Activated T-cell treated with anti-CD3 and anti-CD28 coated beads, Interleukin-2, amount 50 U/mL, for 4 hours (primary cell): ENCODE measurements around the gene REV3L. TPM values are rescaled to one million over a fixed set of nuclear protein-coding genes. Genes with fewer than 3 reads are reported as not detected.
A peak's percentile ranks its signal among the peaks of the same experiment; 100 is the strongest.
"Not testable (repeated sequence)": the region's sequence is repeated elsewhere in the genome, so short reads cannot be mapped to it uniquely, and the experiment has no call there.

Experiments used
- ATAC-seq, 2 donors: fragments of 200-7000 bp; cut with Tn5 transposase; one replicate each; pipeline ENCODE4 v1.10.0; 2021
- DNase-seq: peaks from one replicate; pipeline ENCODE4 v3.0.0-alpha.2; 2020
- H3K27me3 Mint-ChIP-seq: one replicate; pipeline ENCODE4 v1.8.0; 2021; ENCODE audit warnings: low read depth, mixed read lengths
- H3K36me3 Mint-ChIP-seq: one replicate; pipeline ENCODE4 v1.8.0; 2022; ENCODE audit warnings: mixed read lengths; ENCODE audit not compliant: insufficient read depth
- H3K4me1 Mint-ChIP-seq: one replicate; pipeline ENCODE4 v1.8.0; 2021; ENCODE audit warnings: low read depth, mixed read lengths
- H3K4me3 Mint-ChIP-seq: one replicate; pipeline ENCODE4 v1.8.0; 2021; ENCODE audit warnings: mild to moderate bottlenecking, moderate library complexity, mixed read lengths
- H3K9me3 Mint-ChIP-seq: one replicate; pipeline ENCODE4 v1.8.0; 2021; ENCODE audit warnings: mixed read lengths
- total RNA-seq, 3 donors: library from RNA; stranded (reverse); gene quantifications; one replicate each; pipeline ENCODE4 v1.2.1, GENCODE V29; 2021

Gene REV3L
- total RNA-seq, 3 donors from 2014 or later, result 12.7 to 18.8 (median 14.5) TPM

DNA sequence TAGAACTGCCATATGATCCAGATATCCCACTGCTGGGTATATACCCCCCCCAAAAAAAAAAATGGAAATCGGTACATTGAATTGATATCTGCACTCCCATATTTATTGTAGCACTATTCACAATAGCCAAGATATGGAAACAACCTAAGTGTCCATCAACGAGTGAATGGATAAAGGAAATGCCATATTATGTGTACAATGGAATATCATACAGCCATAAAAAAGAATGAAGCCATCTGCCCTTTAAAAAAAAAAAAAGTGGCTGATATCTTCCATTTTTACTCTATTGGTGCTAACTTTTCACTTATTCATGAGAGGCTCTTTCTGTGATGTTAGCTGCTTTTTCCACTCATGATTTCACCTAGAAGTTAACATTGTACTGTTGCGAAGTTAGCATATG is 156.5 kb downstream of the REV3L start:
- Mint-ChIP-seq H3K36me3 (peaks cover 43% of the 10 kb centered on the region), H3K4me1 (no peaks in the 10 kb centered on the region), H3K9me3 (no peaks in the 10 kb centered on the region), H3K27me3 (no peaks in the 10 kb centered on the region), H3K4me3 (no peak overlapping the region)
- DNase-seq (no peak), ATAC-seq (no peak)

DNA sequence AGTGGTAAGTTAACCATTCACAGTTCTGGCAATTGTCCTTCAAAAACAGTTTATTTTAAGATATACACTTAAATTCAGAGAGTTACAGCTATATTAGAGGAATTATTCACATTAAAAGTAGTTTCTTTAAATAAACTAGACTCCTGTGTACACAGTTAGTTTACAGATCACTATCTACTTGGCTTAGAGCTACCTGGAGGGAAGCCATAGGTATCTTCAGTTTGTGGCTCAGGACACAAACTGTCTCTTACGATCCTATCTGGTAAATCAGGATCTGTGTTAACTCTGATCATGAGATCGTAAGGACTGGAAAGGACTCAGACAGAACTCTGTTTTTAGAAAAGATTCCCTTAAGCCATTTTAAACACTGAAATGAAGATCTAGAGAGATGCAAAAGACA is 160.9 kb downstream of the REV3L start:
- Mint-ChIP-seq H3K27me3 (no peaks in the 10 kb centered on the region), H3K4me1 (no peaks in the 10 kb centered on the region), H3K9me3 (no peaks in the 10 kb centered on the region), H3K4me3 (no peak overlapping the region), H3K36me3 (peaks cover 38% of the 10 kb centered on the region)
- DNase-seq (no peak), ATAC-seq (no peak)

DNA sequence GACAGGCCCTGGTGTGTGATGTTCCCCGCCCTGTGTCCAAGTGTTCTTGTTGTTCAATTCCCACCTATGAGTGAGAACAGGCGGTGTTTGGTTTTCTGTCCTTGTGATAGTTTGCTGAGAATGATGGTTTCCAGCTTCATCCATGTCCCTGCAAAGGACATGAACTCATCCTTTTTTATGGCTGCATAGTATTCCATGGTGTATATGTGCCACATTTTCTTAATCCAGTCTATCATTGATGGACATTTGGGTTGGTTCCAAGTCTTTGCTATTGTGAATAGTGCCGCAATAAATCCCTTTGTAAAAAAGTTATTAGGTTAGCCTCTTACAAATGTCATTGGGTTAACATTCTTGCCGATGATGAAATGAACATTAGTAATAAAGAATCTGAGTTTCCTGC is 175.1 kb downstream of the REV3L start:
- H3K36me3 Mint-ChIP-seq, result peaks cover 44% of the 10 kb centered on the region
- not testable (repeated sequence) for DNase-seq, H3K4me3 Mint-ChIP-seq, H3K9me3 Mint-ChIP-seq, ATAC-seq, H3K27me3 Mint-ChIP-seq, H3K4me1 Mint-ChIP-seq

DNA sequence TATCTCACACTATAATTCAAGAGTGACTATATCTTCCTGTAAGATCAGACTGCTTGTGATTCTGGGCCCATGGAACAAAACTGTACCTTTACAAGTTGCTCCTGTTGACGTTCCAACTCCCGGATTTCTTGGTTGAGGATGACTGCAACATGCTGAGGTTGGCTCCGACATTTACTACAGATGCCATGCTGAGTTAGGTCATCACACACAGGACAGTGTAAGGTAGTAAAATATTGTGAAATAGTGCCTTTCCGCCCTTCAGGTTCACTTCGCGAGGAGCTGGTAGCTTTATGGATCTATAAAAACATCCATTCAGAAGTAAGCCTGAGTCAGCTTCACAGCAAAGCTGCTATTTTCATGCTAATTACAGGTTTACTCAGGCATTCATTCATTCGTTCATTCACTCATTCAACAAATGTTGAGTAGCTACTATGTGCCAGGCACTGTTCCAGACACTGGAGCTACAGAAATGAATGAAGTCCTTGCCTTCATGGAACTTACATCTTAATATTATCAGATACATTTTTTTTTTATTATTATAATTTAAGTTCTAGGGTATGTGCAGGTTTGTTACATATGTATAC is 175.7 kb downstream of the REV3L start:
- ATAC-seq (no peak), DNase-seq (no peak)
- Mint-ChIP-seq H3K4me3 (no peak overlapping the region), H3K27me3 (no peaks in the 10 kb centered on the region), H3K4me1 (no peaks in the 10 kb centered on the region), H3K36me3 (peaks cover 44% of the 10 kb centered on the region), H3K9me3 (no peaks in the 10 kb centered on the region)

DNA sequence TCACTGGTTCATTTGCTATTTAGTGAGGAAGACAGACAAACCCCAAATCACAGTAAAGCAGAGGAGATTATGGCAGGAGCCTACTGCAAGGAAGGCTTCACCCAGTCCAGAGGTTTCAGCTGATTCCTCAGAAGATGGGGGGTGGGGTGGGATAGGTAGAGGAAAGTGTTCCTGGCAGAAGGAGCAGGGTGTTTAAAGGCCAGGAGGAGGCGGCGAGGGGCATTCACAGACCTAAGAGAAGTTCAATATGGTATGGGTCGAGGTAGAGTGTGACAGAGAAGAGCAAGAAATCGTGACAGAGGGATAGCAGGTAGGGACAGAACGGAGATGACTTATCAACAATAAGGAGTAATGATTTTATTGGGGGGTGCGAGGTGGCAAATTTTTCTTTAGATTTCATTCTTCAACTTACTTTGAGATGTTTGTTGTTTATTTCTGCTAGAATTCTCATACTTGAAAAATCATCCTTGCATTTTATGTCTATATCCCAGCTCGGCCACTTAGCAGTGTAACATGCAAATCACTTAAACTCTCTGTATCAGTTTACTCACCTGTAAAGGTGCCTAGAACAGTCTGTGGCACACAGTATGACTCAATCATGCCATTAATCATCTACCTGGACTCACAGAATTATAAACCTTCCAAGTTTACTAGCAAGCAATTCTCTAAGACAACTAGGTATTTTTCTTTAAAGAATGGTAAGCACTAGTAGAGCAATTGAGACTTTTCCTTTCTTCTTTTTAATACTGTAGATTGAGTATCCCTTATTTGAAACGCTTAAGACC is 176.7 kb downstream of the REV3L start:
- Mint-ChIP-seq H3K4me3 (no peak overlapping the region), H3K4me1 (peaks cover 6% of the 10 kb centered on the region), H3K36me3 (peaks cover 49% of the 10 kb centered on the region), H3K27me3 (no peaks in the 10 kb centered on the region), H3K9me3 (peaks cover 4% of the 10 kb centered on the region)
- ATAC-seq (no peak), DNase-seq (no peak)

DNA sequence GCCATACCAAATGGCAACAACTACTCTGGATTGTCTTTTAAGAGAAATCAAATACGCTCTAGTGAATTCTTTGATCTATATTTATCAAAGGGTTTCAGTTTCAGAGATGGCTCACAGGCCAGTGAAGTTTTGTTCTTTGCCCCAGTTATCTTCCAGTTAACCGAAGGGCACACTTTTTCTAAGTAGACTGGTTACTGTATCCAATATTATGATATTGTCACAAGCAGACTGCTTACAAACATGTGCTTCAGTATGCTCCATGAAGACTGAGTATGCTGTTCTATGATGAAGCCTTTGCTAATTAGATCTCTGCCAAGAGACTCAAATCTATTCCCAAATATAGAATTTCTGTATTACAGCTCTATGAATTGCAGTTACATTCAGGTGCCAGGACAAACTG is 181.1 kb downstream of the REV3L start:
- H3K27me3 Mint-ChIP-seq, result no peaks in the 10 kb centered on the region
- peaks cover 34% of the 10 kb centered on the region for H3K36me3 Mint-ChIP-seq
- H3K4me3 Mint-ChIP-seq, result no peak overlapping the region
- DNase-seq, result no peak
- peaks cover 4% of the 10 kb centered on the region for H3K9me3 Mint-ChIP-seq
- ATAC-seq, result no peak
- H3K4me1 Mint-ChIP-seq, result peaks cover 6% of the 10 kb centered on the region

DNA sequence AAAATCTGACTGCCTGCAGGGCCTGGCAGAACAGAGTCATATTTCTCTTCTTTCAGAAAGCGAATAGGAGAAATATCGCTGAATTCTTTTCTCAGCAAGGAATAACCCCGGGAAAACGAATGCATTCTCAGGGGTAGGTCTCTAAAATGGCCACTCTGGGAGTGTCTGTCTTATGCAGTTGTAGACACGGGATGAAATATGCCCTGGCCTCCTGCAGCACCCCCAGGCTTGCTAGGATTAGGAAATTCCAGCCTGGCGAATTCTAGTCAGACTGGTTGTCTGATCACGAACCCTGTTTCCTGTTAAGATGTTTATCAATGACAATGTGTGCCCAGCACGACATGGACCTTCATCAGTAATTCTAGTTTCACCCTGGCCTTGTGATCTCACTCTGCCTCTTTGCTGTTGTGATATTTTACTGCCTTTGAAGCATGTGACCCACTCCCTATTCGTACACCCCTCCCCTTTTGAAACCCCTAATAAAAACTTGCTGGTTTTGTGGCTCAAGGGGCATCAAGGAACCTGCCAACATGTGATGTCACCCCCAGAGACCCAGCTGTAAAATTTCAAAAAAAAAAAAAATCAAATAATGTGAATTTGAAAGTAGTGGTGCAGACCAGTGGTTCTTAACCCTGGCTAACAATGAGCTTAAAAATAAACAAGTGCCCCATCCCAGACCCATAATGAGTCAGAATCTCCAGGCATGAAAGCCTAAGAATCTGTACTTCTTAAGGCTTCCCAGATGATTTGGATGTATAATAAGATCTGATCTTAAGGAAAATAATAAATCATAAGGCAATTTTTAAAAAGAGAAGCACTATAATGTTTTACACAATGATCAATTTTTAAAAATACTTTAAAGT is 181.8 kb downstream of the REV3L start:
- H3K4me3 Mint-ChIP-seq, ATAC-seq, H3K27me3 Mint-ChIP-seq, H3K9me3 Mint-ChIP-seq, H3K4me1 Mint-ChIP-seq, DNase-seq: not testable (repeated sequence)
- H3K36me3 Mint-ChIP-seq, result peaks cover 32% of the 10 kb centered on the region

DNA sequence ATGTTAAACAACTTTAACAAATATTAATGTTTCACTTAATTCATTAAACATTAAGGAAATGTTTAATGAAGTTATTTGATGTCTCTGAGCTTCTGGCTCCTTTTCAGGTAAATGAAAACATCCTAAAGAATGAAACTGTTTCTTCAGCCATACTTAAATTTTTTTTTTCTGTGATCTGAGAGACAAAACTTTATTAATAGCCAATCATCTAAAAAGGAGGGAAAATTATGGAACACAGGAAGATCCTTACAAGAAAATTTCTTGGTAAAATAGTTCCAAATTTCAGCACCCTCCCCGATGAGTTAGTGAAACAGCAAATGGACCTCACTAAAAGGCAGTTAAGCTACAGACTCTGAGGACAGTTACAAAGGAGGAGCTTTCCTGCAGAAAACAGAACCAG is 185.2 kb downstream of the REV3L start:
- Mint-ChIP-seq H3K4me3 (no peak overlapping the region), H3K4me1 (peaks cover 13% of the 10 kb centered on the region), H3K27me3 (no peaks in the 10 kb centered on the region), H3K9me3 (peaks cover 4% of the 10 kb centered on the region), H3K36me3 (peaks cover 29% of the 10 kb centered on the region)
- DNase-seq (no peak), ATAC-seq (no peak)

DNA sequence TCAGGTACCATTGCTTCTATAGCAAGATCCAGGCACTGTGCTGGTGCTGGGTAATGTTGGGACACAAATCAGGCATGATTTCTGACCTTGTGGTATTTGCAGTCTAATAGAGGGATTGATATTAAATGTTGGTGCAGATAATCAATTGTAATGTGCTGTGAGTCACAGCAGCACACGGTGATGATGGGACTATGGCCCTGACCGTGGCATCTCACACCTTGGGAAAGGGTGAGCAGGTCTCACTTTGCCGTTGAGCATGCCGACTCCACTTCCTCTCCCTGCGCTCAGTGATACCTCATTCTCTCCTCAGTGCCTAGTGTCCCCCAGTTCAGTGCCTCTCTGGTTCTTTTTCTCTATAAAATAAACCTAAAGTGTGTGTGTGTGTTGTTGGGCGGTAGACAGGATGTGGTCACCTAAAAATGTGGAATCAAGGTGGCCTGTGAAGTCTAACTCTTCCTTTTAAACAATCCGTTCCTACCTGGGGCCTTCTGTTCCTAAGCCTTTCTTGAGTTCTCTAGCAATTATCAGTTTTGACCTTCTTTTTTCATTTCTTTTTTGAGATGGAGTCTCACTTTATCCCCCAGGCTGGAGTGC is 188.5 kb downstream of the REV3L start:
- ATAC-seq, result no peak
- Mint-ChIP-seq H3K4me1 (peaks cover 17% of the 10 kb centered on the region), H3K9me3 (no peaks in the 10 kb centered on the region), H3K36me3 (peaks cover 8% of the 10 kb centered on the region), H3K27me3 (no peaks in the 10 kb centered on the region), H3K4me3 (no peak overlapping the region)
- DNase-seq, result no peak

DNA sequence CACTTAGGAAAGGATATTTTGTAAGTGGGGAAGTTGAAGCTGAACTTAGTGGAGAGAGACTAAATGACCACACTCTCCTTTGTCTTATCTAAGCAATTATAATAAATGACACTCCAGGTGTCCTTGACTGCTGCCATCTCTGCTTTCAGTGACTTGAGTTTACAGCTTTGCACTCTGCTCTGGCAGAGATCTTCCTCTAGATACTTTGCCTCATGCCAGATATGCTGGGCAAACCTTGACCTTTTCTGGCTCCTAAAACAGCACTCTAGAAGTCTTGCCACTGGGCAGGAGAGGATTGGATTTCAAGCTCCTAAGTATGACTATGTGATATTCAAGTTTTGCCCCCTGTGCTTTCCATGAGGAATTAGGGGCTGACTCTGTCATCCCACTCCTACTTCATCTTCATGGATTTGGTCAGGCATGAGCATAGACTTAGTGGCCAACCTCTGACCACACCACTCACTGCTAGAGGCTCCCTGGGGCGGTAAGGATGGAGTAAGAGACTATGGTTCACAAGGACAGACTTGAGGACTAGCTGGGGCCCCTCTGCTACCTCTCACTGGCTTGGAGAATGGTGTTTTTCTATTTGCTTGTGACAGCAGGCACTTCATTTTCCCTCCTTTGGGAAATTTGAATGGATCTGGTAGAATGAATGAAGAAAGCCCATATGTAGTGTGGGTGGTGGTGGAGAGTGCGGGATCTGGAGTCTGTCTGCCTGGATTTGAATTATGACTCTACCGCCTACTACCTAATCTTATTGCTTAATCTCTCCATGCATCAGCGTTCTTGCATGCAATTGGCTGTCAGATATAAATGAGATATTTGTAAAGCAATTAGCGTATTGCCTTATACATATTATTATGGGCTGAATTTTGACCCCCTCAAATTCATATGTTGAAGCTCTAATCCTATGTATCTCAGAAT is 191.4 kb downstream of the REV3L start:
- DNase-seq (no peak), ATAC-seq (no peak)
- Mint-ChIP-seq H3K4me3 (no peak overlapping the region), H3K9me3 (no peaks in the 10 kb centered on the region), H3K4me1 (peaks cover 19% of the 10 kb centered on the region), H3K36me3 (peaks cover 13% of the 10 kb centered on the region), H3K27me3 (no peaks in the 10 kb centered on the region)

DNA sequence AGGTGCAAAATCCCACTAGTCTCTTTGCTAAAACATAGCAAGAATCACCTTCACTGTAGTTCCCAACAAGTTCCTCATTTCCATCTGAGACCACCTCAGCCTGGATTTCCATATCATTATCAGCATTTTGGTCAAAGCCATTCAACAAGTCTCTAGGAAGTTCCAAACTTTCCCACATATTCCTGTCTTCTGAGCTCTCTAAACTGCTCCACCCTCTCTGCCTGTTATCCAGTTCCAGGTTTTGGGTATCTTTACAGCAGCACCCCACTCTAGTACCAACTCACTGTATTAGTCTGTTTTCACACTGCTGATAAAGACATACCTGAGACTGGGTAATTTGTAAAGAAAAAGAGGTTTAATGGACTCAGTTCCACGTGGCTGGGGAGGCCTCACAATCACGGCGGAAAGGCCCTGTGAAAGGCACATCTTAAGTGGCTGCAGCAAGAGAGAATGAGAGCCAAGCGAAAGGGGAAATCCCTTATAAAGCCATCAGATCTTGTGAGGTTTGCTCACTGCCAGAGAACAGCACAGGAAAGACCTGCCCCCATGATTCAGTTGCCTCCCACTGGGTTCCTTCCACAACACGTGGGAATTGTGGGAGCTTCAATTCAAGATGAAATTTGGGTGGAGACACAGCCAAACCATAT is 192.2 kb downstream of the REV3L start:
- peaks cover 19% of the 10 kb centered on the region for H3K4me1 Mint-ChIP-seq
- not testable (repeated sequence) for H3K4me3 Mint-ChIP-seq, H3K27me3 Mint-ChIP-seq, H3K9me3 Mint-ChIP-seq
- DNase-seq (peak; percentile 5), ATAC-seq (peak; percentile 81 to 91)
- H3K36me3 Mint-ChIP-seq, result peaks cover 10% of the 10 kb centered on the region

DNA sequence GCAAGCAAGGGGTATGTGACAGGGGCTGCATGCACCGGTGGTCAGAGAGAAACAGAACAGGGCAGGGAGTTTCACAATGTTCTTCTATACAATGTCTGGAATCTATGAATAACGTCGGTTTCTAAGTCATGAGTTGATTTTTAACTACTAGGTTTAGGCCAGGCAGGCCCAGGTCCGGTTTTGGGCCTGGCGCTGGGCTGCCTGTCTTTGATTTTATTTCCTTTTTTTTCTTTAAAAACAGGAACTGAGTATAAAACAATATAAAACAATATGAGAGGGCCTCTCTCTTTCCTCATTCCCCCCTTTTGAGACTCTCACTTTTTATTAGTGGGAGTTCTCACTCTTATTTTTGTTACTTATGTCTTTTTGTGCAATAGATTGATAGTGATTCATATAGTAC is 198.7 kb downstream of the REV3L start:
- not testable (repeated sequence) for H3K4me1 Mint-ChIP-seq, H3K4me3 Mint-ChIP-seq, H3K27me3 Mint-ChIP-seq, H3K9me3 Mint-ChIP-seq, DNase-seq, ATAC-seq
- H3K36me3 Mint-ChIP-seq, result peaks cover 44% of the 10 kb centered on the region

DNA sequence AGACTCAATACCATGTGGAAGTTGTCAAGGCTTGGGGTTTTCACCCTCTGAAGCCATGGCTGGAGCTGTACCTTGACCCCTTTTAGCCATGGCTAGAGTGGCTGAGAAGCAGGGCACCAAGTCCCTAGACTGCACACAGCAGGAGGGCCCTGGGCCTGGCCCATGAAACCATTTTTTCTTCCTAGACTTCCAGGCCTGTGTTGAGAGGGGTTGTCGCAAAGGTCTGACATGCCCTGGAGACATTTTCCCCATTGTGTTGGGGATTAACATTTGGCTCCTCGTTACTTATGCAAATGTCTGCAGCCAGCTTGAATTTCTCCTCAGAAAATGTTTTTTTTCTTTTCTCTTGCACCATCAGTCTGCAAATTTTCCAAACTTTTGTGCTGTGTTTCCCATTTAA is 199.3 kb downstream of the REV3L start:
- H3K36me3 Mint-ChIP-seq, result peaks cover 45% of the 10 kb centered on the region
- no peak for DNase-seq
- no peaks in the 10 kb centered on the region for H3K9me3 Mint-ChIP-seq
- ATAC-seq, result no peak
- H3K4me1 Mint-ChIP-seq, result peaks cover 2% of the 10 kb centered on the region
- no peak overlapping the region for H3K4me3 Mint-ChIP-seq
- no peaks in the 10 kb centered on the region for H3K27me3 Mint-ChIP-seq
